IMR-90 (cell line): ENCODE results near the gene LYPD5. TPM values are rescaled to one million over a fixed set of nuclear protein-coding genes. Genes with fewer than 3 reads are reported as not detected.

ENCODE experiments used
- ATAC-seq: fragments of 200-7000 bp; cut with Tn5 transposase; 2 replicates; pipeline ENCODE4 v1.9.1; 2020; ENCODE audit warnings: low read depth, mild to moderate bottlenecking, moderate library complexity
- BruUV-seq: library from RNA; stranded (reverse); fragments of 400-500 nt; replicated peaks from 2 replicates; lab custom pipeline; 2021; lab: Mats Ljungman, UMichigan
- CTCF ChIA-PET: fragments of 300-600 bp; formaldehyde crosslinking; extraction: SDS; loops from one replicate; lab custom pipeline; 2021; ENCODE audit warnings: antibody characterized with exemption; lab: Yijun Ruan, JAX
- POLR2A ChIA-PET: fragments of 300-600 bp; sonication (Branson Sonifier 250); formaldehyde crosslinking; loops from one replicate; lab custom pipeline; 2022; ENCODE audit warnings: antibody characterized with exemption; ENCODE audit not compliant: unreplicated experiment; lab: Charles Lee
- DNase-seq: peaks from one replicate; pipeline ENCODE4 v3.0.0; 2013
- H2AFZ ChIP-seq: replicated peaks from 2 replicates; pipeline ENCODE3; 2013; ENCODE audit warnings: low read length, mild to moderate bottlenecking; ENCODE audit not compliant: poor library complexity
- H2AK5ac ChIP-seq: 2 replicates; pipeline ENCODE4 v1.6.1; 2013; ENCODE audit warnings: low read depth, low read length, inconsistent platforms
- H2AK9ac ChIP-seq: replicated peaks from 2 replicates; pipeline ENCODE3; 2013; ENCODE audit warnings: mild to moderate bottlenecking, low read depth, low read length, moderate library complexity; ENCODE audit not compliant: poor library complexity
- H2BK120ac ChIP-seq: 2 replicates; pipeline ENCODE4 v1.6.1; 2013; ENCODE audit warnings: low read depth, low read length, inconsistent platforms
- H2BK15ac ChIP-seq: 3 replicates; pipeline ENCODE4 v1.6.1; 2013; ENCODE audit warnings: low read depth, low read length, inconsistent platforms
- H2BK20ac ChIP-seq: 2 replicates; pipeline ENCODE4 v1.6.1; 2013; ENCODE audit warnings: low read depth, mild to moderate bottlenecking, inconsistent platforms, low read length, moderate library complexity
- H2BK5ac ChIP-seq: 2 replicates; pipeline ENCODE4 v1.6.1; 2013; ENCODE audit warnings: mild to moderate bottlenecking, low read depth, low read length, inconsistent platforms; ENCODE audit not compliant: poor library complexity, severe bottlenecking
- H3K14ac ChIP-seq: replicated peaks from 2 replicates; pipeline ENCODE4 v1.6.1; 2013; ENCODE audit warnings: low read depth, low read length, inconsistent platforms
- H3K18ac ChIP-seq: 2 replicates; pipeline ENCODE4 v1.6.1; 2013; ENCODE audit warnings: low read depth, low read length, control low read depth
- H3K23ac ChIP-seq: 2 replicates; pipeline ENCODE4 v1.6.1; 2013; ENCODE audit warnings: low read depth, low read length, inconsistent platforms
- H3K27ac ChIP-seq: 2 replicates; pipeline ENCODE4 v1.5.1; 2013; ENCODE audit warnings: mild to moderate bottlenecking, control low read depth, low read length; ENCODE audit not compliant: insufficient read depth
- H3K27me3 ChIP-seq: 2 replicates; pipeline ENCODE4 v1.6.1; 2013; ENCODE audit warnings: low read length; ENCODE audit not compliant: control insufficient read depth, insufficient read depth
- H3K36me3 ChIP-seq: 2 replicates; pipeline ENCODE4 v1.6.1; 2013; ENCODE audit warnings: low read length, mixed read lengths; ENCODE audit not compliant: control insufficient read depth, insufficient read depth
- H3K4ac ChIP-seq: 2 replicates; pipeline ENCODE4 v1.6.1; 2013; ENCODE audit warnings: low read depth, low read length, inconsistent platforms
- H3K4me1 ChIP-seq: 2 replicates; pipeline ENCODE4 v1.6.1; 2013; ENCODE audit warnings: low read length, mixed read lengths; ENCODE audit not compliant: control insufficient read depth, insufficient read depth
- H3K4me2 ChIP-seq: 2 replicates; pipeline ENCODE4 v1.6.1; 2013; ENCODE audit warnings: low read depth, mild to moderate bottlenecking, control low read depth, low read length, moderate library complexity
- H3K4me3 ChIP-seq: 2 replicates; pipeline ENCODE4 v1.5.1; 2013; ENCODE audit warnings: low read depth, mild to moderate bottlenecking, control low read depth, low read length, moderate library complexity; ENCODE audit not compliant: insufficient read depth
- H3K56ac ChIP-seq: 2 replicates; pipeline ENCODE4 v1.6.1; 2013; ENCODE audit warnings: low read length, inconsistent platforms; ENCODE audit not compliant: insufficient read depth; ENCODE audit errors: extremely low read depth
- H3K79me1 ChIP-seq, 2 experiments: 2 replicates each; pipeline ENCODE4 v1.6.1; 2013; ENCODE audit warnings: low read length in 2 of 2, inconsistent platforms in 1 of 2, low read depth in 1 of 2
- H3K9ac ChIP-seq: 2 replicates; pipeline ENCODE4 v1.6.1; 2013; ENCODE audit warnings: low read depth, low read length, control low read depth
- H3K9me1 ChIP-seq: 2 replicates; pipeline ENCODE4 v1.6.1; 2013; ENCODE audit warnings: low read length, inconsistent platforms; ENCODE audit not compliant: insufficient read depth
- H3K9me3 ChIP-seq: 2 replicates; pipeline ENCODE4 v1.6.1; 2013; ENCODE audit warnings: low read length; ENCODE audit not compliant: control insufficient read depth, insufficient read depth
- H4K20me1 ChIP-seq: 2 replicates; pipeline ENCODE4 v1.6.1; 2013; ENCODE audit warnings: low read length, inconsistent platforms; ENCODE audit not compliant: insufficient read depth
- H4K5ac ChIP-seq: 2 replicates; pipeline ENCODE4 v1.6.1; 2013; ENCODE audit warnings: mild to moderate bottlenecking, low read depth, low read length, control low read depth
- H4K8ac ChIP-seq, 2 experiments: 2 replicates each; pipeline ENCODE4 v1.6.1; 2013; ENCODE audit warnings: low read depth in 2 of 2, low read length in 2 of 2, control low read depth in 1 of 2, inconsistent platforms in 1 of 2
- H4K91ac ChIP-seq: 2 replicates; pipeline ENCODE4 v1.6.1; 2013; ENCODE audit warnings: low read depth, low read length, inconsistent platforms; ENCODE audit not compliant: insufficient read depth
- BHLHE40 ChIP-seq: fragments of 150-350 bp; IDR thresholded peaks from 2 replicates; pipeline ENCODE4 v1.6.1; 2016; ENCODE audit warnings: mild to moderate bottlenecking, low read depth, low read length
- FOS ChIP-seq: fragments of 150-350 bp; IDR thresholded peaks from 2 replicates; pipeline ENCODE4 v1.6.1; 2016; ENCODE audit warnings: low read depth, low read length
- MAFK ChIP-seq: IDR thresholded peaks from 2 replicates; pipeline ENCODE4 v1.6.1; 2012; ENCODE audit warnings: low read depth, low read length, improper control_type of control experiment
- MAZ ChIP-seq: IDR thresholded peaks from 2 replicates; pipeline ENCODE4 v1.6.1; 2012; ENCODE audit warnings: low read depth, mild to moderate bottlenecking, low read length, improper control_type of control experiment, moderate library complexity, borderline replicate concordance
- NFE2L2 ChIP-seq: fragments of 150-350 bp; IDR thresholded peaks from 2 replicates; pipeline ENCODE4 v1.6.1; 2016; ENCODE audit warnings: low read depth, mild to moderate bottlenecking, low read length
- POLR2A ChIP-seq: IDR thresholded peaks from 2 replicates; pipeline ENCODE4 v1.6.1; 2012; ENCODE audit warnings: mild to moderate bottlenecking, low read depth, low read length
- RAD21 ChIP-seq: IDR thresholded peaks from 2 replicates; pipeline ENCODE4 v1.6.1; 2012; ENCODE audit warnings: low read length, improper control_type of control experiment
- RCOR1 ChIP-seq: IDR thresholded peaks from 2 replicates; pipeline ENCODE4 v1.6.1; 2012; ENCODE audit warnings: mild to moderate bottlenecking, low read length, improper control_type of control experiment; ENCODE audit not compliant: insufficient replicate concordance
- SMC3 ChIP-seq: fragments of 150-350 bp; IDR thresholded peaks from 2 replicates; pipeline ENCODE4 v1.6.1; 2016; ENCODE audit warnings: low read depth, mild to moderate bottlenecking, antibody characterized with exemption, low read length, moderate library complexity
- WGBS, 2 experiments: methylation state at CpG; one replicate each; pipeline versions ENCODE4 v1.1.5 to v1.1.7; 2013; ENCODE audit warnings: missing lambda C conversion rate in 2 of 2; ENCODE audit not compliant: insufficient read length in 1 of 2; ENCODE audit errors: extremely low coverage in 2 of 2; 5-methylcytosine and 5-hydroxymethylcytosine counted together
- dilution Hi-C: fragments of 300-500 bp; cut with HindIII; formaldehyde crosslinking; loops from one replicate; pipeline ENCODE4 v1.14.3; 2018; ENCODE audit warnings: low sequenced_read_pairs; ENCODE audit not compliant: unreplicated experiment
- in situ Hi-C: fragments of 300-500 bp; cut with MboI; formaldehyde crosslinking; loops from 3 replicates; pipeline ENCODE4 v1.14.3; 2019; ENCODE audit warnings: low sequenced_read_pairs, inconsistent platforms, mixed read lengths
- intact Hi-C: fragments of 100-400 bp; cut with micrococcal nuclease; formaldehyde crosslinking; loops from 2 replicates; pipeline ENCODE4 v1.10.0; 2022
- polyA plus RNA-seq, 3 experiments: library from polyadenylated mRNA; depleted of rRNA; stranded (reverse); fragments of >200 nt; gene quantifications; 2 replicates each; pipeline ENCODE4 v1.2.3, GENCODE V29; 2012; ENCODE audit warnings: low replicate concordance in 1 of 3
- total RNA-seq: library from RNA; depleted of rRNA; stranded (reverse); fragments of >200 nt; gene quantifications from 2 replicates; pipeline ENCODE4 v1.2.3, GENCODE V29; 2012
- TF ChIP-seq, protein P1 (sequence below): fragments of 150-350 bp; IDR thresholded peaks from 2 replicates; pipeline ENCODE4 v1.6.1; 2017; ENCODE audit warnings: mild to moderate bottlenecking, antibody characterized with exemption, low read length, low read depth
- TF ChIP-seq, protein P2 (sequence below): conservative IDR thresholded peaks from 2 replicates; pipeline ENCODE4 v1.5.1; 2012; ENCODE audit warnings: mild to moderate bottlenecking, low read depth, low read length, improper control_type of control experiment

LYPD5 gene
- total and polyA plus RNA-seq, 2 of the 4 experiments (the other 2 are of a cell fraction) = 0.31 to 0.36 TPM

DNA sequence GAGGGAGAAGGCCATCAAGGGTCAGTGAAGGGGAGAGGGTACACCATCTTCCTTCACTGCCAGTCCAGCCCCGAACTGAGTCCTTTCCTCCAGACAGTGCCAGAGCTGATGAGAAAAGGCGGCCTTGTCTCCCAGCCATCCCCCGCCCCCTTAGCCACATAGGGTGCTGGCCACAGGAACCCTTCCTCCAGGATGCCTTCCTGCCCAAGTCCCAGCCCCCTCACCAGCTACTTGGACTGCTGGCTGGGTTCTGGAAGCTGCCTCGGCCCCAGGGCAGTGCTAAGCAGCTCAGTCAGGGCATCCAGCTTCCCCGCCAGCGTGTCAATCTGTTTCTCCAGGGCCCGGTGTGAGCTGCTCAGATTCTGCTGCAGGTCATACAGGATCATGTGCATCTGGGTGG is 34.9 kb downstream of the LYPD5 start:
- CTCF ChIA-PET = interaction anchor here (0.5 kb wide), 1 partner anchor 24 kb away, joined by 4 read pairs; no protein-coding TSS in a partner anchor

More for the DNA sequence above, 34.9 kb downstream of the LYPD5 start:
- Histone ChIP-seq H3K9me1 (peaks cover 25% of the 10 kb centered on the region), H2BK120ac (peak overlapping the region; percentile 36), H2AFZ (no peak overlapping the region), H3K27me3 (no peaks in the 10 kb centered on the region), H3K18ac (no peak overlapping the region), H3K14ac (no peak overlapping the region), H4K5ac (no peak overlapping the region), H3K4me3 (no peak overlapping the region), H3K9ac (no peak overlapping the region), H4K20me1 (no peaks in the 10 kb centered on the region; the same call in 1 of the 2 replicates), H2BK15ac (no peak overlapping the region), H2AK9ac (peak overlapping the region; percentile 79), H3K56ac (no peak overlapping the region), H4K8ac (no peak overlapping the region), H3K23ac (no peak overlapping the region), H3K79me1 (peaks cover 0 to 14% of the 10 kb centered on the region in 2 experiments; a peak in 2 of 4 replicates), H3K4me2 (no peak overlapping the region), H3K9me3 (no peaks in the 10 kb centered on the region), H3K27ac (no peak overlapping the region), H2BK5ac (no peak overlapping the region), H3K4ac (no peak overlapping the region; the same call in 1 of the 2 replicates), H4K91ac (no peak overlapping the region; the same call in 1 of the 2 replicates), H2AK5ac (peak overlapping the region; percentile 79), H3K4me1 (peaks cover 14% of the 10 kb centered on the region), H3K36me3 (no peaks in the 10 kb centered on the region), H2BK20ac (0 out of 2 replicates have a peak overlapping the region, but pooled peaks have one; percentile 5)
- ATAC-seq = no peak
- no CpG with 5 or more reads among the region's 7 CpGs for WGBS, 2 experiments
- in situ Hi-C loops = no loop called here
- DNase-seq = no peak
- TF ChIP-seq MAFK = no peak
- no peak for TF ChIP-seq MAZ
- TF ChIP-seq, protein P1, sequence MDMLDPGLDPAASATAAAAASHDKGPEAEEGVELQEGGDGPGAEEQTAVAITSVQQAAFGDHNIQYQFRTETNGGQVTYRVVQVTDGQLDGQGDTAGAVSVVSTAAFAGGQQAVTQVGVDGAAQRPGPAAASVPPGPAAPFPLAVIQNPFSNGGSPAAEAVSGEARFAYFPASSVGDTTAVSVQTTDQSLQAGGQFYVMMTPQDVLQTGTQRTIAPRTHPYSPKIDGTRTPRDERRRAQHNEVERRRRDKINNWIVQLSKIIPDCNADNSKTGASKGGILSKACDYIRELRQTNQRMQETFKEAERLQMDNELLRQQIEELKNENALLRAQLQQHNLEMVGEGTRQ = no peak
- no peak for TF ChIP-seq RCOR1
- no peak for TF ChIP-seq NFE2L2
- TF ChIP-seq BHLHE40 = no peak
- no peak for TF ChIP-seq RAD21
- TF ChIP-seq POLR2A = no peak
- no peak for TF ChIP-seq FOS
- no peak for TF ChIP-seq SMC3
- TF ChIP-seq, protein P2, sequence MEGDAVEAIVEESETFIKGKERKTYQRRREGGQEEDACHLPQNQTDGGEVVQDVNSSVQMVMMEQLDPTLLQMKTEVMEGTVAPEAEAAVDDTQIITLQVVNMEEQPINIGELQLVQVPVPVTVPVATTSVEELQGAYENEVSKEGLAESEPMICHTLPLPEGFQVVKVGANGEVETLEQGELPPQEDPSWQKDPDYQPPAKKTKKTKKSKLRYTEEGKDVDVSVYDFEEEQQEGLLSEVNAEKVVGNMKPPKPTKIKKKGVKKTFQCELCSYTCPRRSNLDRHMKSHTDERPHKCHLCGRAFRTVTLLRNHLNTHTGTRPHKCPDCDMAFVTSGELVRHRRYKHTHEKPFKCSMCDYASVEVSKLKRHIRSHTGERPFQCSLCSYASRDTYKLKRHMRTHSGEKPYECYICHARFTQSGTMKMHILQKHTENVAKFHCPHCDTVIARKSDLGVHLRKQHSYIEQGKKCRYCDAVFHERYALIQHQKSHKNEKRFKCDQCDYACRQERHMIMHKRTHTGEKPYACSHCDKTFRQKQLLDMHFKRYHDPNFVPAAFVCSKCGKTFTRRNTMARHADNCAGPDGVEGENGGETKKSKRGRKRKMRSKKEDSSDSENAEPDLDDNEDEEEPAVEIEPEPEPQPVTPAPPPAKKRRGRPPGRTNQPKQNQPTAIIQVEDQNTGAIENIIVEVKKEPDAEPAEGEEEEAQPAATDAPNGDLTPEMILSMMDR = no peak
- intact Hi-C loops = no loop called here
- no TSS peak for BruUV-seq
- dilution Hi-C loops = no loop called here
- POLR2A ChIA-PET = no interaction called here
